Adrenal gland (tissue), 12 donors: Measurements from ENCODE around the gene ZG16. TPM values are rescaled to one million over a fixed set of nuclear protein-coding genes. Genes with fewer than 3 reads are reported as not detected.
"Not testable (repeated sequence)": the region's sequence is repeated elsewhere in the genome, so short reads cannot be mapped to it uniquely, and the experiment has no call there.

Experiments
- DNase-seq, 7 donors: peaks; one replicate each; pipeline ENCODE4 v3.0.0-alpha.2; 2019 to 2020
- H3K27ac ChIP-seq, 5 donors: fragments of 200-600 bp; sonication (generic) in 4 of 5; 1 replicate in 3 of 5; 2 replicates in 2 of 5; pipeline versions ENCODE4 v1.5.1 to v1.8.0; 2016 to 2020; ENCODE audit warnings: mild to moderate bottlenecking in 1 of 5
- H3K27me3 ChIP-seq: fragments of 200-600 bp; 2 replicates; pipeline ENCODE4 v1.8.0; 2021
- H3K36me3 ChIP-seq, 2 donors: fragments of 200-600 bp; replicated peaks in 1 of 2; 1 replicate in 1 of 2; 2 replicates in 1 of 2; pipeline versions ENCODE4 v1.5.1 to v1.8.0; 2018 to 2022
- H3K4me1 ChIP-seq, 2 donors: fragments of 200-600 bp; replicated peaks in 1 of 2; 1 replicate in 1 of 2; 2 replicates in 1 of 2; pipeline versions ENCODE4 v1.5.1 to v1.8.0; 2018 to 2021
- H3K4me3 ChIP-seq, 4 donors: fragments of 200-600 bp; sonication (generic) in 3 of 4; one replicate each; pipeline ENCODE4 v1.5.1; 2016 to 2018
- H3K9me3 ChIP-seq, 3 donors: fragments of 200-600 bp; sonication (generic) in 1 of 3; replicated peaks in 1 of 3; 1 replicate in 2 of 3; 2 replicates in 1 of 3; pipeline versions ENCODE4 v1.5.1 to v1.8.0; 2016 to 2021
- POLR2A ChIP-seq, 2 donors: fragments of 450-650 bp; IDR thresholded peaks; one replicate each; pipeline ENCODE4 v1.6.1; 2017; ENCODE audit warnings: antibody characterized with exemption in 2 of 2, mild to moderate bottlenecking in 2 of 2, moderate library complexity in 1 of 2
- WGBS, 4 donors: extraction: QIAGEN DNeasy Blood & Tissue Kit in 2 of 4; methylation state at CpG; one replicate each; pipeline versions ENCODE4 v1.1.5 to v1.1.7; 2013 to 2017; 5-methylcytosine and 5-hydroxymethylcytosine counted together
- intact Hi-C, 2 donors: fragments of 100-400 bp; cut with DNase I; formaldehyde crosslinking; loops; one replicate each; pipeline versions ENCODE4 v1.14.1 to v1.15.0; 2022 to 2023
- polyA plus RNA-seq, 3 donors: library from polyadenylated mRNA; stranded (reverse); fragments of 200-250 nt in 2 of 3; fragments of 350-450 nt in 1 of 3; fragmentation: Illumina TruSeq in 1 of 3; extraction: RNeasy Lipid Tissue Mini Kit (QIAGEN cat#74804) in 1 of 3; gene quantifications; one replicate each; pipeline ENCODE4 v1.2.3, GENCODE V29; 2013 to 2014
- total RNA-seq, 9 donors: library from RNA; depleted of rRNA in 4 of 9; stranded (reverse); fragments of >200 nt in 4 of 9; fragments of 120-200 nt in 1 of 9; fragmentation: NEBNext Ultra II Directional in 1 of 9; extraction: Animal tissue kit (Norgen Biotek cat#: 25700) in 1 of 9; gene quantifications; one replicate each; pipeline versions ENCODE4 v1.1.0 to v1.2.4, GENCODE V29; 2013 to 2023
- TF ChIP-seq, protein P1 (sequence below), 6 experiments: fragments of 450-650 bp in 4 of 6; fragments of 200-600 bp in 2 of 6; sonication (generic) in 1 of 6; IDR thresholded peaks; 1 replicate in 5 of 6; 2 replicates in 1 of 6; pipeline versions ENCODE4 v1.5.1 to v1.8.0; 2016 to 2021; ENCODE audit warnings: antibody characterized with exemption in 6 of 6, mild to moderate bottlenecking in 2 of 6, moderate library complexity in 1 of 6
- donor health status: healthy with polysubstance abuse.
- donor health status: Bipolar disorder and iron deficiency.
- donor health status: DM: yes; HTN: yes; CAD: no.
- donor health status: DM: no; HTN: no; CAD: no.
- donor health status: DM: no; HTN: no; CAD: no.
- donor health status: DM: yes; HTN: yes; CAD: no.

Gene ZG16
- total and polyA plus RNA-seq, 12 donors: 0.07 to 0.20 (median 0.14) TPM; not detected in 8

DNA sequence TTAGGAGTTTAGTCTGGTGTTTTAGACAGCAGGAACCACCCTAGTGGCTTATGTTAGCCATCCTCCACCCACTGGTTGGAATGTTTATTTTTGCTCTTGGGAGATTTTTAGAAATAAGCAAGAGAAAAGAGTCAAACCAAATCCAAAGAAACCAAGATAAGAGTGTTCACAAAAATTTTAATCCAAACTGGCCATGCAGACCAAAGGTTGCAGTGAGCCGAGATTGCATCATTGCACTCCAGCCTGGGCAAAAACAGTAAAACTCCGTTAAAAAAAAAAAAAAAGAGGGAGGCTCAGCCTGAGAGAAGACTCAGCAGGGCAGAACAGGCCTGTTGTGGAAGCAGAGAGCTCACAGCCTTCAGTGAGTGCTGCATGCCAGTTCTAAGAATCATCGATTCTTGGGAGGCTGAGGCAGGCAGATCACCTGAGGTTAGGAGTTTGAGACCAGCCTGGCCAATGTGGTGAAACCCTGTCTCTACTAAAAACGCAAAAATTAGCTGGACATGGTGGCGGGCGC is 20.0 kb upstream of the ZG16 start:
- H3K4me1 ChIP-seq: no peaks in the 10 kb centered on the region
- no peaks in the 10 kb centered on the region for H3K9me3 ChIP-seq
- WGBS, 4 donors: 54 to 66% (median 64%) methylated on average over 6 of the region's 6 CpGs
- no peaks in the 10 kb centered on the region for H3K36me3 ChIP-seq
- H3K4me3 ChIP-seq: no peak overlapping the region
- no peak overlapping the region for H3K27ac ChIP-seq
- H3K27me3 ChIP-seq: no peaks in the 10 kb centered on the region
- no peak for TF ChIP-seq POLR2A (IDR thresholded peaks at IDR 0.05)
- TF ChIP-seq, protein P1, sequence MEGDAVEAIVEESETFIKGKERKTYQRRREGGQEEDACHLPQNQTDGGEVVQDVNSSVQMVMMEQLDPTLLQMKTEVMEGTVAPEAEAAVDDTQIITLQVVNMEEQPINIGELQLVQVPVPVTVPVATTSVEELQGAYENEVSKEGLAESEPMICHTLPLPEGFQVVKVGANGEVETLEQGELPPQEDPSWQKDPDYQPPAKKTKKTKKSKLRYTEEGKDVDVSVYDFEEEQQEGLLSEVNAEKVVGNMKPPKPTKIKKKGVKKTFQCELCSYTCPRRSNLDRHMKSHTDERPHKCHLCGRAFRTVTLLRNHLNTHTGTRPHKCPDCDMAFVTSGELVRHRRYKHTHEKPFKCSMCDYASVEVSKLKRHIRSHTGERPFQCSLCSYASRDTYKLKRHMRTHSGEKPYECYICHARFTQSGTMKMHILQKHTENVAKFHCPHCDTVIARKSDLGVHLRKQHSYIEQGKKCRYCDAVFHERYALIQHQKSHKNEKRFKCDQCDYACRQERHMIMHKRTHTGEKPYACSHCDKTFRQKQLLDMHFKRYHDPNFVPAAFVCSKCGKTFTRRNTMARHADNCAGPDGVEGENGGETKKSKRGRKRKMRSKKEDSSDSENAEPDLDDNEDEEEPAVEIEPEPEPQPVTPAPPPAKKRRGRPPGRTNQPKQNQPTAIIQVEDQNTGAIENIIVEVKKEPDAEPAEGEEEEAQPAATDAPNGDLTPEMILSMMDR (IDR thresholded peaks at IDR 0.05): no peak
- intact Hi-C loops: no loop called here
- peak in 3 of 7 donors; percentile 25 to 28 (median 28) for DNase-seq

GRCh38 chr16:29760567-29761279 is 17.3 kb upstream of the ZG16 start:
- Histone ChIP-seq H3K27ac (no peak overlapping the region), H3K9me3 (no peaks in the 10 kb centered on the region), H3K36me3 (no peaks in the 10 kb centered on the region), H3K27me3 (no peaks in the 10 kb centered on the region), H3K4me3 (no peak overlapping the region), H3K4me1 (no peaks in the 10 kb centered on the region)
- WGBS, 4 donors: 76 to 83% (median 82%) methylated on average over 9 of the region's 9 CpGs
- no peak for TF ChIP-seq POLR2A (IDR thresholded peaks at IDR 0.05)
- TF ChIP-seq, protein P1 (IDR thresholded peaks at IDR 0.05): no peak
- intact Hi-C loops: no loop called here
- no peak for DNase-seq

- WGBS, 4 donors: 73 to 86% (median 82%) methylated on average over 8 of the region's 8 CpGs
- H3K27ac ChIP-seq, H3K27me3 ChIP-seq, H3K4me1 ChIP-seq, H3K4me3 ChIP-seq, H3K9me3 ChIP-seq, H3K36me3 ChIP-seq, intact Hi-C loops, DNase-seq: not testable (repeated sequence)
These were observed 16.8 kb upstream of the ZG16 start for GRCh38 chr16:29761280-29761651.

DNA sequence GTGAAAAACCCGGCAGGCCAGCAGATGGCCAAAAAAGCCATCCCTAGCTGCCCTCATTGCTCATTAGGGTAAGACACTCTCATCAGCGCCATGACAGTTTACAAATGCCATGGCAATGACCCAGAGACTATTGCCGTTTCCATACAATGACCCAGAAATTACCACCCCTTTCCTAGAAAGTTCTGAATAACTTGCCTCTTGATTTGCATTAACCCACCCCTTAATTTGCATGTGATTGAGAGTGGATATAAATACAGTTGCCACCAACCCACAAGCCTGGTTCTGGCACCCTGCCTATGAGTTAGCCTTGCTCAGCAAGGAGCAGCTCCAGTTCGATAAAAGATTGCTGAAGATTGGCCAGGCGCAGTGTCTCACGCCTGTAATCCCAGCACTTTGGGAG is 16.2 kb upstream of the ZG16 start:
- no peak overlapping the region for H3K4me3 ChIP-seq
- no peaks in the 10 kb centered on the region for H3K4me1 ChIP-seq
- intact Hi-C loops: no loop called here
- DNase-seq: peak; percentile 33 to 73 (median 59)
- TF ChIP-seq, protein P1 (IDR thresholded peaks at IDR 0.05): no peak
- TF ChIP-seq POLR2A (IDR thresholded peaks at IDR 0.05): no peak
- 46 to 52% (median 50%) methylated on average over 3 to 6 of the region's 6 CpGs for WGBS, 4 donors
- H3K27ac ChIP-seq: no peak overlapping the region
- H3K27me3 ChIP-seq: no peaks in the 10 kb centered on the region
- H3K36me3 ChIP-seq: no peaks in the 10 kb centered on the region
- no peaks in the 10 kb centered on the region for H3K9me3 ChIP-seq

DNA sequence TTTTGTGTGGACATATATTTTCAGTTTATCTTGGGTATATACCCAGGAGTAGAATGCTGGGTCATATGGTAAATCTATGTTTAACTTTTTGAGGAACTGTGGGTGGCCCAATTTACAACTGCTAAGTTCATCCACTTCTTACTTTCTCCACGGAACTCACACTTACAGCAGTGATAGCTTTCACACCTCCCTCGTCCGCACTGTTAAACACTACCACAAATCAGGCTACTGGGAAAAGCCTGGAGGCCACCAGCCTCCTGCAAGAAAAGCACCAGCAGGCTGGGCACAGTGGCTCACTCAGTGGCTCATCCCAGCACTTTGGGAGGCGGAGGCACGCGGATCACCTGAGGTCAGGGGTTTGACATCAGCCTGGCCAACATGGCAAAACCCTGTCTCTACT is 14.7 kb upstream of the ZG16 start:
- H3K27me3 ChIP-seq: no peaks in the 10 kb centered on the region
- TF ChIP-seq POLR2A (IDR thresholded peaks at IDR 0.05): no peak
- TF ChIP-seq, protein P1 (IDR thresholded peaks at IDR 0.05): no peak
- intact Hi-C loops: no loop called here
- no peaks in the 10 kb centered on the region for H3K9me3 ChIP-seq
- no peaks in the 10 kb centered on the region for H3K4me1 ChIP-seq
- 66 to 79% (median 75%) methylated on average over 6 of the region's 6 CpGs for WGBS, 4 donors
- H3K27ac ChIP-seq: no peak overlapping the region
- no peaks in the 10 kb centered on the region for H3K36me3 ChIP-seq
- DNase-seq: no peak
- H3K4me3 ChIP-seq: no peak overlapping the region
